ENCODE measurements around the gene ISM2. TPM values are rescaled to one million over a fixed set of nuclear protein-coding genes. Genes with fewer than 3 reads are reported as not detected.
A peak's percentile ranks its signal among the peaks of the same experiment; 100 is the strongest.
"Not testable (repeated sequence)": the region's sequence is repeated elsewhere in the genome, so short reads cannot be mapped to it uniquely, and the experiment has no call there.

Gene ISM2
- polyA plus RNA-seq, 1 of the 3 experiments (the other 2 are of a cell fraction) = 0.20 TPM

- peaks cover 12% of the 10 kb centered on the region for H3F3A ChIP-seq (replicated peaks; ENCODE audit: insufficient read depth)
- H3K9me3 ChIP-seq = no peaks in the 10 kb centered on the region
- H3K4me3 ChIP-seq (ENCODE audit: low read depth in 2 of 2, low read length in 1 of 2) = no peak overlapping the region
- H3K27me3 ChIP-seq (ENCODE audit: insufficient read depth) = no peaks in the 10 kb centered on the region
- WGBS (ENCODE audit: low lambda C conversion rate) = 83% methylated on average over 8 of the region's 8 CpGs
- H3K4me2 ChIP-seq = no peak overlapping the region
- CTCF ChIA-PET = interaction anchor here (1.1 to 1.3 kb wide), 3 partner anchors 42 to 88 kb away, joined by 3 to 5 read pairs (median 3); no protein-coding TSS in a partner anchor
- H3K27ac ChIP-seq (ENCODE audit: low read depth in 2 of 2, low read length in 1 of 2) = no peak overlapping the region
- TF ChIP-seq CTCF (IDR thresholded peaks at IDR 0.05) = peak; percentile 38
- TF ChIP-seq MXI1 (IDR thresholded peaks at IDR 0.05; ENCODE audit: low read depth, low read length) = no peak
- POLR2A ChIA-PET = no interaction called here
- H3K36me3 ChIP-seq (replicated peaks in 1 of 2; ENCODE audit: control insufficient read depth in 1 of 2, insufficient read depth in 2 of 2, low read length in 1 of 2) = peaks cover 28 to 48% of the 10 kb centered on the region in 2 experiments
- peaks cover 17% of the 10 kb centered on the region for H3K79me2 ChIP-seq (ENCODE audit: insufficient read depth)
- 0 out of 4 replicates have a peak, but pooled peaks cover 0 to 7% of the 10 kb centered on the region in 2 experiments for H3K4me1 ChIP-seq (ENCODE audit: control insufficient read depth in 1 of 2, insufficient read depth in 2 of 2, low read depth in 1 of 2, low read length in 1 of 2)
- no peaks in the 10 kb centered on the region for H3K9me2 ChIP-seq
- H3K9ac ChIP-seq = no peak overlapping the region
- no peak for DNase-seq
- no peaks in the 10 kb centered on the region for H4K20me1 ChIP-seq (ENCODE audit: insufficient read depth)
- H2AFZ ChIP-seq (ENCODE audit: low read depth) = no peak overlapping the region
Observed at GRCh38 chr14:77547512-77548180, 49.0 kb upstream of the ISM2 start.

- H3K4me2 ChIP-seq; H3K4me1 ChIP-seq (ENCODE audit: control insufficient read depth in 1 of 2, insufficient read depth in 2 of 2, low read depth in 1 of 2, low read length in 1 of 2); H3K4me3 ChIP-seq (ENCODE audit: low read depth in 2 of 2, low read length in 1 of 2); H3K9me3 ChIP-seq; H3K27ac ChIP-seq (ENCODE audit: low read depth in 2 of 2, low read length in 1 of 2); H4K20me1 ChIP-seq (ENCODE audit: insufficient read depth); H3K9ac ChIP-seq; H3F3A ChIP-seq (replicated peaks; ENCODE audit: insufficient read depth); H2AFZ ChIP-seq (ENCODE audit: low read depth); POLR2A ChIA-PET; DNase-seq; H3K27me3 ChIP-seq (ENCODE audit: insufficient read depth); H3K9me2 ChIP-seq: not testable (repeated sequence)
- CTCF ChIA-PET = interaction anchor here (0.6 to 2.1 kb wide), 2 partner anchors 86 to 907 kb away, joined by 3 to 11 read pairs; no protein-coding TSS in a partner anchor
- WGBS (ENCODE audit: low lambda C conversion rate) = 98% methylated on average over 11 of the region's 11 CpGs
- Histone ChIP-seq H3K36me3 (replicated peaks in 1 of 2; ENCODE audit: control insufficient read depth in 1 of 2, insufficient read depth in 2 of 2, low read length in 1 of 2) (peaks cover 22 to 43% of the 10 kb centered on the region in 2 experiments), H3K79me2 (ENCODE audit: insufficient read depth) (peaks cover 25% of the 10 kb centered on the region)
Observed at GRCh38 chr14:77545171-77545570, 46.6 kb upstream of the ISM2 start.

- Histone ChIP-seq H2AFZ (ENCODE audit: low read depth) (no peak overlapping the region), H3K4me2 (no peak overlapping the region), H3K9ac (no peak overlapping the region), H3K27me3 (ENCODE audit: insufficient read depth) (no peaks in the 10 kb centered on the region), H3K9me3 (no peaks in the 10 kb centered on the region), H3F3A (replicated peaks; ENCODE audit: insufficient read depth) (peaks cover 4% of the 10 kb centered on the region), H3K4me3 (ENCODE audit: low read depth in 2 of 2, low read length in 1 of 2) (no peak overlapping the region), H3K9me2 (no peaks in the 10 kb centered on the region), H3K79me2 (ENCODE audit: insufficient read depth) (peaks cover 25% of the 10 kb centered on the region; the same call in 1 of the 2 replicates), H3K36me3 (replicated peaks in 1 of 2; ENCODE audit: control insufficient read depth in 1 of 2, insufficient read depth in 2 of 2, low read length in 1 of 2) (peaks cover 18 to 41% of the 10 kb centered on the region in 2 experiments), H4K20me1 (ENCODE audit: insufficient read depth) (no peaks in the 10 kb centered on the region), H3K4me1 (ENCODE audit: control insufficient read depth in 1 of 2, insufficient read depth in 2 of 2, low read depth in 1 of 2, low read length in 1 of 2) (0 out of 4 replicates have a peak, but pooled peaks cover 0 to 7% of the 10 kb centered on the region in 2 experiments), H3K27ac (ENCODE audit: low read depth in 2 of 2, low read length in 1 of 2) (no peak overlapping the region)
- ChIA-PET CTCF (interaction anchor here (0.6 kb wide), 1 partner anchor 908 kb away, joined by 3 read pairs; no protein-coding TSS in a partner anchor), POLR2A (no interaction called here)
- DNase-seq = no peak
- WGBS (ENCODE audit: low lambda C conversion rate) = 96% methylated on average over 2 of the region's 2 CpGs
- TF ChIP-seq SIN3A (IDR thresholded peaks at IDR 0.05; ENCODE audit: borderline replicate concordance, low read depth, low read length) (no peak), NFIC (IDR thresholded peaks at IDR 0.05; ENCODE audit: borderline replicate concordance) (no peak), RCOR1 (IDR thresholded peaks at IDR 0.05; ENCODE audit: low read length) (no peak), MAX (IDR thresholded peaks at IDR 0.05; ENCODE audit: low read depth) (no peak), TEAD4 (IDR thresholded peaks at IDR 0.05; ENCODE audit: borderline replicate concordance, insufficient read depth) (no peak), IRF3 (IDR thresholded peaks at IDR 0.05; ENCODE audit: low read depth, low read length) (no peak), EZH2phosphoT487 (IDR thresholded peaks at IDR 0.05; ENCODE audit: borderline replicate concordance, low read depth) (no peak), ZBTB33 (IDR thresholded peaks at IDR 0.05; ENCODE audit: borderline replicate concordance, low read depth) (no peak), CHD2 (IDR thresholded peaks at IDR 0.05; ENCODE audit: low read length, partially characterized antibody) (no peak), USF1 (IDR thresholded peaks at IDR 0.05; ENCODE audit: borderline replicate concordance, low read depth) (no peak), YY1 (IDR thresholded peaks at IDR 0.05; ENCODE audit: low read depth) (no peak)
Observed at GRCh38 chr14:77544571-77544970, 46.0 kb upstream of the ISM2 start.
